Erythroblast (primary cell): ENCODE results near the gene IVNS1ABP.

Experiments used
- GATA1 ChIP-seq: IDR thresholded peaks from 2 replicates; pipeline ENCODE4 v1.6.1; 2011; ENCODE audit warnings: low read depth, mild to moderate bottlenecking, control low read depth, low read length, moderate library complexity
- POLR2A ChIP-seq: IDR thresholded peaks from 2 replicates; pipeline ENCODE4 v1.6.1; 2011; ENCODE audit warnings: mild to moderate bottlenecking, low read length

- TF ChIP-seq POLR2A (no peak), GATA1 (no peak)
Observed at GRCh38 chr1:185267301-185267700, 49.7 kb downstream of the IVNS1ABP start.
